ENCODE results near the gene ANKRD50.

GRCh38 chr4:124685851-124686250 is 26.7 kb downstream of the ANKRD50 start:
- no peak for TF ChIP-seq CTCF (conservative IDR thresholded peaks at IDR 0.05; ENCODE audit: low read length)
- no peak for TF ChIP-seq EZH2phosphoT487 (IDR thresholded peaks at IDR 0.05; ENCODE audit: borderline replicate concordance)
